Measurements from ENCODE around the gene PPM1L. TPM values are rescaled to one million over a fixed set of nuclear protein-coding genes. Genes with fewer than 3 reads are reported as not detected.
A peak's percentile ranks its signal among the peaks of the same experiment; 100 is the strongest.
"Not testable (repeated sequence)": the region's sequence is repeated elsewhere in the genome, so short reads cannot be mapped to it uniquely, and the experiment has no call there.

Gene PPM1L
- total RNA-seq, 1 donor from 2014 or later: 10.6 TPM

DNA sequence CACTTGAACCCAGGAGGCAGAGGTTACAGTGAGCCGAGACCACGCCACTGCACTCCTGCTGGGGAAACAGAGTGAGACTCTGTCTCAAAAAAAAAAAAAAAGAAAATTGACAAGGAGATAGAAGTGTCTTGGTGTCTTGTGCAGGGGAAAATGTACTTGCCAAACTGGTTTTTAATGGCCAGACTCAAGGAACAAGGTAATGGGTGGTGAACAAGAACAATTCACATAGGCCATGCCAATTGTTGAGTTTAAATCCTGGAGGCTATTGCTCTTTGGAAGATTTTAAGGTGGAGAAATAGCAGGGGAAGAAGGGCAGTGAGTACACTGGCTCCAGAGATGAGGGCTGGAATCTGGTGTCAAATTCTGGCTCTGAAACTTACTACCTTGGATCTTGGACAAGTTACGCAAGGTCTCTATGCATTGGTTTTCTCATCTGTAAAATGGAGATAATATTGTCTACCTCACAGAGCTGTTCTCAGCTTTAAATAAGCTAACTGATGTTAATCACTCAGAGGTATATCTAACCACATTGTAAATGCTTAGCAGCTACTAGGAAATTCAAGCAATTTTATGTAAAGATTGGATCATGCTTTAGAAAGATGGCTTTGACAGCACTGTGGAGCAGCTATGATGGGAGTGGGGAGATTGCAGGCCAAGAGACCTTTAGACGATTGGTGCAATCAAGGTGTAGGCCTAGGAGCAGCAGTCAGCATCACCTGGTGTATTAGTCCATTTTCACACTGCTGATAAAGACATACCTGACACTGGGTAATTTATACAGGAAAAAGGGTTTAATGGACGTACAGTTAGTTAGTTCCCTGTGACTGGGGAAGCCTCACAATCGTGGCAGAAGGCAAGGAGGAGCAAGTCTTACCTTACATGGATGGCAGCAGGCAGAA, 270.8 kb downstream of the PPM1L start:
- Mint-ChIP-seq H3K4me3 (no peak overlapping the region), H3K4me1 (peaks cover 11% of the 10 kb centered on the region)

DNA sequence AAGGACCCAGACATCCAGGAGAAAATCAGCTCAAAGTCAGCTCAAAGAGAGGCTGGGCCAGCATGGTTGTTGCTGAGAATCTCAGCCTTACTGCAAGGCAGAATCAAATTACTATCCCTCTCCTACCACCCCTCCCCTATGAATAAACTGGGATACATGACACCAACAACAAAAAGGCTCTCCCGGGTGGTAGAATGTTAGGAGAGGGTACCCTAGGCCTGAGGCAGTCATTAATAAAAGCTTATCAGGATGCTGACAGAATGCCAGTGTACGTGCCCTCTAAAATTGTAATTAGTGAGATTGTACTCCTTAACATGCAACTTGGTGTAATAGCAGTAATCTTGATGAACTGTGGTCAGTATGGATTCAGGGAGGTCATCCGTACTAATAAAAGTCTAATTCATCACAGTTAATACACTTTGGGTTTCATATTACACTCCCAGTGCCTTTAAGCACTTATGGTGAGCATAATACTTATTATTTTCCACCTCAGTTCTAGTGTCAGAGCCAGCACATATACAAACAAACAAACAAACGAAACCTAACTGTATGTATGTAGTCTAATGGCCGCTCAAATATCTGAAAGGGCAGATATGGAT, 272.6 kb downstream of the PPM1L start:
- H3K4me1 Mint-ChIP-seq: peaks cover 11% of the 10 kb centered on the region
- no peak for TF ChIP-seq CTCF (IDR thresholded peaks at IDR 0.05; ENCODE audit: unreplicated experiment)
- no peaks in the 10 kb centered on the region for H3K27me3 Mint-ChIP-seq (ENCODE audit: low read depth)
- H3K36me3 Mint-ChIP-seq: peaks cover 11% of the 10 kb centered on the region
- H3K9me3 Mint-ChIP-seq: peaks cover 25% of the 10 kb centered on the region
- H3K27ac Mint-ChIP-seq: peak overlapping the region; percentile 22
- H3K4me3 Mint-ChIP-seq: no peak overlapping the region
- DNase-seq (ENCODE audit: low spot score in 2 of 2, unreplicated experiment in 2 of 2): no peak

More for the DNA sequence above, 270.8 kb downstream of the PPM1L start:
- Mint-ChIP-seq H3K36me3 (peaks cover 12% of the 10 kb centered on the region), H3K9me3 (peaks cover 24% of the 10 kb centered on the region), H3K27ac (no peak overlapping the region), H3K27me3 (ENCODE audit: low read depth) (no peaks in the 10 kb centered on the region)
- no peak for DNase-seq (ENCODE audit: low spot score in 2 of 2, unreplicated experiment in 2 of 2)
- no peak for TF ChIP-seq CTCF (IDR thresholded peaks at IDR 0.05; ENCODE audit: unreplicated experiment)

DNA sequence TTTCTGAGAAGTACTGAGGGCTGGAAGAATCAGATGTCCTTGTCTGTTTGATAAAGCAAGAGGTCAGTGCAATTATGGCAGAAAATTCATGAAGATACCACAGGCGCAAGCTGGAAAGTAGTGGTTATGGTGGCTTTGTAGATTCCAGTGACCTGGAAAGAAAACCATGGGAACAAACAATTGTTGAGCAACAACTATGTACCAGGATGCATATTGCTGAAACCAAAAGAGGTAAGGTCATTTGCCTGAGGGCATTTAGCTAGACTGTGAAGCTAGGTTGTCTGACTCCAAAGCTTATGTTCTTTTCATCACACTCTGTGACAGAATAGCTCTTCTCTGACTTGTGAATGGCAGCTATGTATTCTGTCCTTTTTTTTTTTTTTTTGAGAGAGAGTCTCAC, 275.1 kb downstream of the PPM1L start:
- DNase-seq (ENCODE audit: low spot score in 2 of 2, unreplicated experiment in 2 of 2): no peak
- Mint-ChIP-seq H3K27me3 (ENCODE audit: low read depth) (no peaks in the 10 kb centered on the region), H3K9me3 (peaks cover 25% of the 10 kb centered on the region), H3K27ac (no peak overlapping the region), H3K4me1 (peaks cover 19% of the 10 kb centered on the region), H3K36me3 (peaks cover 13% of the 10 kb centered on the region), H3K4me3 (no peak overlapping the region)
- no peak for TF ChIP-seq CTCF (IDR thresholded peaks at IDR 0.05; ENCODE audit: unreplicated experiment)

GRCh38 chr3:161034913-161035550, 279.0 kb downstream of the PPM1L start:
- not testable (repeated sequence) for DNase-seq (ENCODE audit: low spot score in 2 of 2, unreplicated experiment in 2 of 2); H3K27me3 Mint-ChIP-seq (ENCODE audit: low read depth); H3K4me3 Mint-ChIP-seq
- Mint-ChIP-seq H3K27ac (peak overlapping the region; percentile 28), H3K9me3 (peaks cover 17% of the 10 kb centered on the region), H3K4me1 (peaks cover 13% of the 10 kb centered on the region), H3K36me3 (peaks cover 15% of the 10 kb centered on the region)

DNA sequence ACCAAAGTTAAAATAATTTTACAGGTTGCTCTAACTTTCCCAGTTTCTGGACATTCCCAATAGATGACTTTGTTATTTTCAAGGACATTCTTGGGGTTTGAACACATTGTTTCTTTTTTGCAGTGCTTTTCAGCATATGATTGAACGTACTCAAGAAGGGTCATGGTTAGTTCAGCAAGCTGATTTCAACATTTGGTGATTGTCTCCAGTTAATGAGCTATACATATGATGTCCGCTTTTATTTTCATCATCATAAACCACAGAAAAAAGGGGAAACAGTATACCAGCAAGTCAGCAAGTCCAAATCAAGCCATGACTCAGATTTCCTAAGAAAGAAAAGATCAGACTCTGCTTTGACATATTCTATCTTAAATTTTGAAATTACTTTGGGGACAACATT, 279.7 kb downstream of the PPM1L start:
- Mint-ChIP-seq H3K27me3 (ENCODE audit: low read depth) (no peaks in the 10 kb centered on the region), H3K36me3 (peaks cover 15% of the 10 kb centered on the region), H3K9me3 (peaks cover 17% of the 10 kb centered on the region), H3K4me3 (no peak overlapping the region), H3K4me1 (peaks cover 13% of the 10 kb centered on the region), H3K27ac (peak overlapping the region; percentile 67)
- no peak for DNase-seq (ENCODE audit: low spot score in 2 of 2, unreplicated experiment in 2 of 2)
- TF ChIP-seq CTCF (IDR thresholded peaks at IDR 0.05; ENCODE audit: unreplicated experiment): no peak

GRCh38 chr3:161038725-161039124, 282.7 kb downstream of the PPM1L start:
- peak overlapping the region; percentile 47 for H3K27ac Mint-ChIP-seq
- TF ChIP-seq CTCF (IDR thresholded peaks at IDR 0.05; ENCODE audit: unreplicated experiment): no peak
- H3K27me3 Mint-ChIP-seq (ENCODE audit: low read depth): no peaks in the 10 kb centered on the region
- DNase-seq (ENCODE audit: low spot score in 2 of 2, unreplicated experiment in 2 of 2): no peak
- peaks cover 5% of the 10 kb centered on the region for H3K36me3 Mint-ChIP-seq
- peaks cover 19% of the 10 kb centered on the region for H3K4me1 Mint-ChIP-seq
- no peak overlapping the region for H3K4me3 Mint-ChIP-seq
- H3K9me3 Mint-ChIP-seq: peaks cover 4% of the 10 kb centered on the region
